ENCODE results near the gene SLC45A2.

DNA sequence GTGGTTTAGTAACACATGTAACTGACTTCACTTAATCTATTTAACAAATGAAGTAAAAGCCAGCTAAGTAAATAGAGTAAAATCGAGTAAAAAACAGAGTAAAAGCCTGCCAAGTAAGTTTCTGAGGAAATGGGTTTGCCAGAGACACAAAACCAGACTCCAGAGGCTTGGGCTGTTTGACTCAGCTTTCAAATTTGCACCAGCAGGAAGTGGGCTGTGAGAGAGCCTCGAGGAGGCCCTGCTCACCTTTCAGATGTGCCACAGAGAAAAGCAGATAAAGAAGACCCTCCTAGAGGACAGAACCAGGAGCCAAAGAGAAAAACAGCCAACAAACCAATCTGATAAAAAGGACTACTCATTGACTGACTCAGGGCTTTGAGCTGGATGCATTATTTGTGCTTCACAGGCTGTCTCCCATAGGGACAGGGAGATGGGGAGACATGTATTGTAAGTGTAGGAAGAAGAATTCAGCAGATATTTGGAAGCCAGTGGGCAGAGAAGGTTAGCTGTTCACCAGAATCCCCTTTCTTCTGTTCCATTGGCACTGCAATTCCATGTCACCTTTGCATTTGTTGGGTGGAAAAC lies 37.7 kb upstream of the SLC45A2 start:
- TF ChIP-seq CTCF (IDR thresholded peaks at IDR 0.05) (no peak), POLR2A (IDR thresholded peaks at IDR 0.05) (no peak), POLR2AphosphoS5 (IDR thresholded peaks at IDR 0.05) (no peak)
